Activated CD8-positive, alpha-beta memory T cell treated with anti-CD3 and anti-CD28 coated beads, Interleukin-2, amount 50 U/mL, for 1 hour (primary cell): ENCODE measurements around the gene TMEM178B.

Source experiments
- DNase-seq: peaks from one replicate; pipeline ENCODE4 v3.0.0-alpha.2; 2020; ENCODE audit errors: extremely low read depth

Gene TMEM178B

DNA sequence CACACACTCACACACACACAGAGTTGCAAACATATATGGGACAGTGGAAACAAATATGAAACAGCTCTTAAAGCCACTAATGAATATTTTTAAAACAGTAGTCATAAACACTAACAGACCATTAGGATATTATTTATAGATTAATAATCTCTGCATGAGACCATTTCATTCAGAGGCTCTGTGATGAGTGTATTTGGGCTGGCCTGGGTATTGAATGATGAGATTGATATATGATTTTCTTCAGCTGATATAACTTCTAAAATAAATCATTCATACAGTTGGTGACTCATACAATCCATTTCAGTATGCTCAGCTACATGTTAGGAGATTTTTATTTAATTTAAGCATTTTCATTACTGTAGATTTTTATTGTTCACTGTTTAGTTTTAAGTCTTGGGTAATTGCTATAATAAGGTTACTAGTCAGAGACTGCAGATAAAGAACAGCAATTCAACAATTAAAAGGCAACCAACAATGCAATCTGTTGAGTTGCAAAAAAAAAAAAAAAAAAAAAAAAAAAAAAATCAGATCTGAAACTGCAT is 452.2 kb downstream of the TMEM178B start:
- no peak for DNase-seq

DNA sequence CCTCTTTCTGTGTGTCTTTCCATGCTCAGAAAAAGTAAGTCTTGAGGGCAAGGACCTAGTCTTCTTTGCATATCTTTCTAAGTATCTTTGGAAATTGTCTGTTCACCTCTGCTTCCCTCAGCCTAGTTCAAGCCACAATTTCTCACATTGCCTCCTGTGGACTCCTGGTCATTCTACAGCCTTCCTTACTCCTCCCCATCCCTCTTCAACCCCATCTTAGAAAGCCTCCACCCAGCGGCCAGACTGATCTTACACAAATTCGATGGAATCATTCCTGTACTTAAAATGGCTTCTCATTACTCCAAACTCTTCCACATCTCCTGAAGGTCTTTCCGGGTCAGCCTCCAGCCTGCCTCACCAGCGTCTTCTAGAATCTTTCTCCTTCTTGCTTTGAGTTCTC is 453.2 kb downstream of the TMEM178B start:
- no peak for DNase-seq

DNA sequence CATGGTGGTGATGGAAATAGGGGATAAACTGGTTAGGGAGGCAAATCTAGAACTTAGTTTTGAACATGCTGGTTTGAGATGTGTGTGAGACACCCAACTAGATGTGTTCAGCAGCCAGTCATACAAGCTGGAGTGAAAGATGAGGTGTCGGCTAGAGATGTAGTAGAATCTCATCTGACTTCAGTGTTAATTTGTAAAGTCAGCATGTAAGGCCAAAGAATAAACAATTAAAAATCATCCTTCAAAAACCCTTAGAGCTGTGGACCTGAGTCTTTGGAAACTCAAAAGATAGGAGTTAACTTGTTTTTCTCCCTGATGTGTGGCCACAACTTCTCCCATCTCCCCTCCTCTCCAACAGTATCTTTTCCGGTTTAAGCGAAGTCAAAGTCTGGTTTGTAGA is 454.5 kb downstream of the TMEM178B start:
- no peak for DNase-seq
